HEK293 (cell line): ENCODE measurements around the gene RAC3.

Experiments
- BCL6B ChIP-seq: fragments of 450-650 bp; formaldehyde crosslinking; IDR thresholded peaks from 2 replicates; pipeline ENCODE4 v1.5.1; 2017; ENCODE audit warnings: missing biosample characterization, missing genetic modification characterization
- GLI4 ChIP-seq: fragments of 450-650 bp; formaldehyde crosslinking; IDR thresholded peaks from 2 replicates; pipeline ENCODE4 v1.5.1; 2016; ENCODE audit warnings: missing biosample characterization, missing genetic modification characterization
- HOXD13 ChIP-seq: sonication (generic); formaldehyde crosslinking; IDR thresholded peaks from 2 replicates; pipeline ENCODE4 v1.8.0; 2022; ENCODE audit warnings: missing genetic modification reagents, borderline replicate concordance
- KLF16 ChIP-seq: fragments of 450-650 bp; formaldehyde crosslinking; IDR thresholded peaks from 2 replicates; pipeline ENCODE4 v1.5.1; 2017; ENCODE audit warnings: missing biosample characterization, missing genetic modification characterization
- MZF1 ChIP-seq: fragments of 450-650 bp; formaldehyde crosslinking; IDR thresholded peaks from 2 replicates; pipeline ENCODE4 v1.5.1; 2017; ENCODE audit warnings: missing biosample characterization, missing genetic modification characterization, borderline replicate concordance
- PATZ1 ChIP-seq: fragments of 450-650 bp; formaldehyde crosslinking; IDR thresholded peaks from 2 replicates; pipeline ENCODE4 v1.5.1; 2016; ENCODE audit warnings: missing biosample characterization, missing genetic modification characterization
- PRDM1 ChIP-seq: fragments of 450-650 bp; formaldehyde crosslinking; IDR thresholded peaks from 2 replicates; pipeline ENCODE4; 2016; ENCODE audit warnings: missing biosample characterization, missing genetic modification characterization
- SETDB1 ChIP-seq: IDR thresholded peaks from one replicate; pipeline ENCODE4 v1.6.1; 2017; ENCODE audit warnings: mild to moderate bottlenecking, low read length, moderate library complexity, mixed read lengths; ENCODE audit not compliant: insufficient read length
- ZBTB49 ChIP-seq: fragments of 450-650 bp; formaldehyde crosslinking; IDR thresholded peaks from 2 replicates; pipeline ENCODE4 v1.5.1; 2016; ENCODE audit warnings: missing biosample characterization, missing genetic modification characterization, low read depth
- ZBTB8A ChIP-seq: fragments of 450-650 bp; formaldehyde crosslinking; IDR thresholded peaks from 2 replicates; pipeline ENCODE4 v1.5.1; 2016; ENCODE audit warnings: missing biosample characterization, missing genetic modification characterization
- ZFP37 ChIP-seq: fragments of 450-650 bp; formaldehyde crosslinking; IDR thresholded peaks from 2 replicates; pipeline ENCODE4 v1.5.1; 2016; ENCODE audit warnings: missing biosample characterization, missing genetic modification characterization
- ZNF133 ChIP-seq: fragments of 450-650 bp; formaldehyde crosslinking; IDR thresholded peaks from 2 replicates; pipeline ENCODE4 v1.5.1; 2016; ENCODE audit warnings: missing biosample characterization, missing genetic modification characterization
- ZNF140 ChIP-seq: fragments of 450-650 bp; formaldehyde crosslinking; IDR thresholded peaks from 2 replicates; pipeline ENCODE4 v1.5.1; 2016; ENCODE audit warnings: missing biosample characterization, missing genetic modification characterization
- ZNF146 ChIP-seq: fragments of 450-650 bp; formaldehyde crosslinking; IDR thresholded peaks from 2 replicates; pipeline ENCODE4 v1.5.1; 2016; ENCODE audit warnings: missing biosample characterization, missing genetic modification characterization
- ZNF16 ChIP-seq: fragments of 450-650 bp; formaldehyde crosslinking; IDR thresholded peaks from 2 replicates; pipeline ENCODE4 v1.5.1; 2016; ENCODE audit warnings: low read depth, missing biosample characterization, missing genetic modification characterization
- ZNF174 ChIP-seq: fragments of 450-650 bp; formaldehyde crosslinking; IDR thresholded peaks from 2 replicates; pipeline ENCODE4 v1.5.0; 2017; ENCODE audit warnings: missing biosample characterization, mild to moderate bottlenecking, missing genetic modification characterization
- ZNF324 ChIP-seq: fragments of 450-650 bp; formaldehyde crosslinking; IDR thresholded peaks from 2 replicates; pipeline ENCODE4 v1.5.1; 2016; ENCODE audit warnings: missing biosample characterization, missing genetic modification characterization
- ZNF354C ChIP-seq: fragments of 450-650 bp; formaldehyde crosslinking; IDR thresholded peaks from 2 replicates; pipeline ENCODE4 v1.5.1; 2016; ENCODE audit warnings: missing biosample characterization, missing genetic modification characterization, low read depth, borderline replicate concordance
- ZNF362 ChIP-seq: fragments of 450-650 bp; formaldehyde crosslinking; IDR thresholded peaks from 2 replicates; pipeline ENCODE4 v1.5.1; 2016; ENCODE audit warnings: missing biosample characterization, missing genetic modification characterization
- ZNF394 ChIP-seq: fragments of 450-650 bp; formaldehyde crosslinking; IDR thresholded peaks from 2 replicates; pipeline ENCODE4 v1.5.1; 2016; ENCODE audit warnings: missing biosample characterization, missing genetic modification characterization, mild to moderate bottlenecking, moderate library complexity, borderline replicate concordance
- ZNF398 ChIP-seq: fragments of 450-650 bp; formaldehyde crosslinking; IDR thresholded peaks from 2 replicates; pipeline ENCODE4 v1.5.1; 2017; ENCODE audit warnings: missing biosample characterization, missing genetic modification characterization
- ZNF426 ChIP-seq: fragments of 450-650 bp; formaldehyde crosslinking; IDR thresholded peaks from 2 replicates; pipeline ENCODE4 v1.5.1; 2017; ENCODE audit warnings: missing biosample characterization, missing genetic modification characterization, mild to moderate bottlenecking, inconsistent platforms, moderate library complexity
- ZNF529 ChIP-seq: fragments of 450-650 bp; formaldehyde crosslinking; IDR thresholded peaks from 2 replicates; pipeline ENCODE4 v1.5.1; 2017; ENCODE audit warnings: missing genetic modification characterization, missing biosample characterization; ENCODE audit not compliant: insufficient replicate concordance
- ZNF558 ChIP-seq: fragments of 450-650 bp; formaldehyde crosslinking; IDR thresholded peaks from 2 replicates; pipeline ENCODE4 v1.5.1; 2016; ENCODE audit warnings: missing biosample characterization, missing genetic modification characterization
- ZNF561 ChIP-seq: fragments of 450-650 bp; IDR thresholded peaks from 2 replicates; pipeline ENCODE4 v1.5.1; 2018; ENCODE audit warnings: missing biosample characterization, missing genetic modification characterization, borderline replicate concordance
- ZNF645 ChIP-seq: fragments of 450-650 bp; formaldehyde crosslinking; IDR thresholded peaks from 2 replicates; pipeline ENCODE4; 2016; ENCODE audit warnings: missing biosample characterization, missing genetic modification characterization
- ZNF768 ChIP-seq: fragments of 450-650 bp; formaldehyde crosslinking; IDR thresholded peaks from 2 replicates; pipeline ENCODE4 v1.5.1; 2018; ENCODE audit warnings: missing biosample characterization, mild to moderate bottlenecking, missing genetic modification characterization
- ZSCAN30 ChIP-seq: fragments of 450-650 bp; IDR thresholded peaks from 2 replicates; pipeline ENCODE4 v1.5.1; 2018; ENCODE audit warnings: missing biosample characterization, mild to moderate bottlenecking, missing genetic modification characterization, moderate library complexity

Gene RAC3

GRCh38 chr17:82030470-82031302 is 792 bp upstream of the RAC3 start (continued):
- no peak for TF ChIP-seq ZBTB49 (tag by site-specific recombination)
- peak; percentile 47; the same call in 1 of the 2 replicates for TF ChIP-seq ZNF561 (tag by site-specific recombination)
- TF ChIP-seq ZNF768 (tag by site-specific recombination): no peak
- TF ChIP-seq ZBTB8A (tag by site-specific recombination): peak; percentile 90
- no peak for TF ChIP-seq ZNF174 (tag by site-specific recombination)
- TF ChIP-seq ZNF362: no peak
- TF ChIP-seq ZNF324 (tag by site-specific recombination): no peak; the same call in 1 of the 2 replicates
- no peak for TF ChIP-seq SETDB1
- TF ChIP-seq ZSCAN30 (tag by site-specific recombination): 0 out of 2 replicates have a peak, but pooled peaks have one; percentile 72
- TF ChIP-seq ZNF529 (tag by site-specific recombination): no peak
- peak; percentile 92 for TF ChIP-seq PATZ1
- TF ChIP-seq ZNF398 (tag by site-specific recombination): peak; percentile 12; the same call in 1 of the 2 replicates
- TF ChIP-seq ZNF645 (tag by site-specific recombination): no peak
- TF ChIP-seq PRDM1 (tag by site-specific recombination): no peak
- TF ChIP-seq MZF1 (tag by site-specific recombination): no peak
- TF ChIP-seq ZNF354C: no peak
- TF ChIP-seq KLF16: peak; percentile 45
- TF ChIP-seq GLI4 (tag by site-specific recombination): no peak
- peak; percentile 88 for TF ChIP-seq ZFP37 (tag by site-specific recombination)
- peak; percentile 98 for TF ChIP-seq ZNF394 (tag by site-specific recombination)
- no peak for TF ChIP-seq ZNF558 (tag by site-specific recombination)
- no peak for TF ChIP-seq ZNF426 (tag by site-specific recombination)
- no peak; the same call in 1 of the 2 replicates for TF ChIP-seq ZNF146 (tag by site-specific recombination)
- no peak for TF ChIP-seq ZNF16 (tag by site-specific recombination)
- no peak for TF ChIP-seq ZNF140 (tag by site-specific recombination)
- no peak for TF ChIP-seq HOXD13
- TF ChIP-seq BCL6B (tag by site-specific recombination): no peak
- TF ChIP-seq ZNF133 (tag by site-specific recombination): no peak
